Osteocyte (in vitro differentiated cells): ENCODE measurements around the gene IL1RL2. TPM values are rescaled to one million over a fixed set of nuclear protein-coding genes. Genes with fewer than 3 reads are reported as not detected.

Experiments
- DNase-seq: peaks from one replicate; pipeline ENCODE4 v3.0.0; 2021; ENCODE audit warnings: mixed read lengths; ENCODE audit not compliant: unreplicated experiment; ENCODE audit errors: extremely low spot score
- H3K27ac Mint-ChIP-seq: one replicate; pipeline ENCODE4 v1.8.0; 2021; ENCODE audit warnings: mild to moderate bottlenecking, mixed read lengths; ENCODE audit not compliant: unreplicated experiment
- H3K27me3 Mint-ChIP-seq: one replicate; pipeline ENCODE4 v1.8.0; 2021; ENCODE audit warnings: mixed read lengths; ENCODE audit not compliant: unreplicated experiment
- H3K36me3 Mint-ChIP-seq: one replicate; pipeline ENCODE4 v1.8.0; 2021; ENCODE audit warnings: mixed read lengths; ENCODE audit not compliant: unreplicated experiment
- H3K4me1 Mint-ChIP-seq: one replicate; pipeline ENCODE4 v1.8.0; 2021; ENCODE audit warnings: mixed read lengths; ENCODE audit not compliant: unreplicated experiment
- H3K4me3 Mint-ChIP-seq: one replicate; pipeline ENCODE4 v1.8.0; 2021; ENCODE audit warnings: mild to moderate bottlenecking, moderate library complexity, mixed read lengths; ENCODE audit not compliant: unreplicated experiment
- H3K9me3 Mint-ChIP-seq: one replicate; pipeline ENCODE4 v1.8.0; 2021; ENCODE audit warnings: mixed read lengths; ENCODE audit not compliant: unreplicated experiment
- CTCF ChIP-seq: fragments of 200-600 bp; sonication (generic); IDR thresholded peaks from 2 replicates; pipeline ENCODE4 v1.5.0; 2021; ENCODE audit warnings: antibody characterized with exemption, mild to moderate bottlenecking, moderate library complexity
- total RNA-seq: library from RNA; stranded (reverse); gene quantifications from 2 replicates; pipeline ENCODE4 v1.2.1, GENCODE V29; 2021

Gene IL1RL2
- total RNA-seq, 1 donor from 2014 or later, result 0.21 TPM

DNA sequence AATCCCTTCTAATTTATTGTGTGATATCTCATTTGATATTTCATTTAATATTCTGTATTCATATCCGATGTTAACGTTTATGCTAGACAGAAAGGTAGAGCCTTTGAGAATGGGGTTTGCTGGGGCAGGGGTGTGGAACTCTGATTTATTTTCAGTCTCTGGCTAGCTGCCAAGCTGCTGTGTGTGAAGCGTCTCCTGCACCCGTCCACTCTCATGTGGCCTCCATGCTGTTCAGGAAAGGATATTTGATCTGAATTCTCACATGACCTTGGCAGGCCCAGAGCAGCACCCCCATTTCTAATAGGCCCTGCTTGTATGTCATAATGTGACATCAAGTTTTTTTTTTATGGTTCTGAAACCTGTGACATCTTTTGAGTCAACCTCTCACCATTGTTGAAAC is 42.7 kb upstream of the IL1RL2 start:
- peaks cover 79% of the 10 kb centered on the region for H3K4me1 Mint-ChIP-seq
- H3K4me3 Mint-ChIP-seq, result peak overlapping the region; percentile 86
- no peak for TF ChIP-seq CTCF
- H3K27ac Mint-ChIP-seq, result peak overlapping the region; percentile 59
- peaks cover 37% of the 10 kb centered on the region for H3K36me3 Mint-ChIP-seq
- H3K9me3 Mint-ChIP-seq, result peaks cover 16% of the 10 kb centered on the region
- DNase-seq, result no peak
- H3K27me3 Mint-ChIP-seq, result no peaks in the 10 kb centered on the region

- TF ChIP-seq CTCF, result no peak
- Mint-ChIP-seq H3K4me1 (peaks cover 72% of the 10 kb centered on the region), H3K36me3 (peaks cover 39% of the 10 kb centered on the region), H3K4me3 (peak overlapping the region; percentile 35), H3K27ac (no peak overlapping the region), H3K27me3 (no peaks in the 10 kb centered on the region), H3K9me3 (peaks cover 14% of the 10 kb centered on the region)
- no peak for DNase-seq
These were observed 41.7 kb upstream of the IL1RL2 start for GRCh38 chr2:102145107-102145506.

GRCh38 chr2:102145934-102146333 is 40.9 kb upstream of the IL1RL2 start:
- TF ChIP-seq CTCF, result no peak
- H3K4me1 Mint-ChIP-seq, result peaks cover 70% of the 10 kb centered on the region
- no peak overlapping the region for H3K27ac Mint-ChIP-seq
- H3K27me3 Mint-ChIP-seq, result no peaks in the 10 kb centered on the region
- no peak for DNase-seq
- H3K4me3 Mint-ChIP-seq, result no peak overlapping the region
- H3K36me3 Mint-ChIP-seq, result peaks cover 46% of the 10 kb centered on the region
- peaks cover 14% of the 10 kb centered on the region for H3K9me3 Mint-ChIP-seq

DNA sequence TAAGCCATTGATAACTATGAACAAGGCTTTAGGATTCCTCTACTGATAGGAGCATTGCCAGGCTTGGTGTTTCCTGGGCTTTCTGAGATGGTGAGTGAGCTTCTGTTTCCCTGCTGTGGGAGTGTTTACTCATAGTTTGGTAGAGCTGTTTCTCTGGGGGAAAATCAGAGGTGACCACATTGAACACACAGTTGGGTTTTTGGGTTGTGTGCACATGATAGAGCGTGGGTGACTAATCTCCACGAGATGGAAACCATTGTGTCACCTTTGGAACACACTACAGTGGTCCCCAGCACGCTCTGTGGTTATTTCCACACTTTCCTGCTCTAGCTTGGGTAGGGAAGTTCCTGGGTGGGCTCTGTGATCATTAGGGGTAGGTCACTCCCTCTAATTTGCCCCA is 38.9 kb upstream of the IL1RL2 start:
- H3K36me3 Mint-ChIP-seq, result peaks cover 60% of the 10 kb centered on the region
- H3K9me3 Mint-ChIP-seq, result peaks cover 14% of the 10 kb centered on the region
- TF ChIP-seq CTCF, result no peak
- no peak overlapping the region for H3K4me3 Mint-ChIP-seq
- peaks cover 63% of the 10 kb centered on the region for H3K4me1 Mint-ChIP-seq
- H3K27ac Mint-ChIP-seq, result no peak overlapping the region
- no peak for DNase-seq
- no peaks in the 10 kb centered on the region for H3K27me3 Mint-ChIP-seq

GRCh38 chr2:102149243-102149642 is 37.6 kb upstream of the IL1RL2 start:
- H3K27me3 Mint-ChIP-seq, result no peaks in the 10 kb centered on the region
- H3K9me3 Mint-ChIP-seq, result peaks cover 14% of the 10 kb centered on the region
- H3K27ac Mint-ChIP-seq, result peak overlapping the region; percentile 56
- TF ChIP-seq CTCF, result no peak
- no peak overlapping the region for H3K4me3 Mint-ChIP-seq
- H3K4me1 Mint-ChIP-seq, result peaks cover 50% of the 10 kb centered on the region
- peaks cover 67% of the 10 kb centered on the region for H3K36me3 Mint-ChIP-seq
- no peak for DNase-seq
